ENCODE data around the gene SLC7A6.

Gene SLC7A6

GRCh38 chr16:68345958-68346635, 81.8 kb downstream of the SLC7A6 start:
- no peak for DNase-seq (ENCODE audit: low read depth in 3 of 3)

- no peak for DNase-seq (ENCODE audit: low read depth in 3 of 3)
These were observed 82.7 kb downstream of the SLC7A6 start for GRCh38 chr16:68346892-68347480.

GRCh38 chr16:68347605-68348004, 83.3 kb downstream of the SLC7A6 start:
- DNase-seq (ENCODE audit: low read depth in 3 of 3), result no peak

GRCh38 chr16:68348639-68349445, 84.5 kb downstream of the SLC7A6 start:
- DNase-seq (ENCODE audit: low read depth in 3 of 3), result no peak

- no peak for DNase-seq (ENCODE audit: low read depth in 3 of 3)
These were observed 85.6 kb downstream of the SLC7A6 start for GRCh38 chr16:68349838-68350410.

- no peak for DNase-seq (ENCODE audit: low read depth in 3 of 3)
These were observed 86.6 kb downstream of the SLC7A6 start for GRCh38 chr16:68350813-68351350.

All from stimulated activated CD4-positive, alpha-beta T cell treated with anti-CD3 and anti-CD28 coated beads, TNF-alpha, amount 100 ng/mL, for 4 hours (primary cell).